Heart left ventricle (tissue), 16 donors: ENCODE data around the gene TIAM2. TPM values are rescaled to one million over a fixed set of nuclear protein-coding genes. Genes with fewer than 3 reads are reported as not detected.
A peak's percentile ranks its signal among the peaks of the same experiment; 100 is the strongest.

Experiments used
- ATAC-seq, 4 donors: fragments of 200-7000 bp; cut with Tn5 transposase; one replicate each; pipeline ENCODE4 v1.9.1; 2020 to 2022; ENCODE audit warnings: moderate library complexity in 4 of 4, mild to moderate bottlenecking in 3 of 4, moderate number of reproducible peaks in 1 of 4
- DNase-seq, 5 donors: peaks; one replicate each; pipeline ENCODE4 v3.0.0-alpha.2; 2020
- H3K27ac ChIP-seq, 12 donors: fragments of 200-600 bp; sonication (generic) in 4 of 12; one replicate each; pipeline versions ENCODE4 v1.5.0 to v1.8.0; 2016 to 2022; ENCODE audit warnings: mild to moderate bottlenecking in 2 of 12
- H3K27me3 ChIP-seq, 9 donors: fragments of 200-600 bp; sonication (generic) in 2 of 9; one replicate each; pipeline versions ENCODE4 v1.5.1 to v1.8.0; 2016 to 2022; ENCODE audit warnings: mild to moderate bottlenecking in 3 of 9
- H3K36me3 ChIP-seq, 9 donors: fragments of 200-600 bp; sonication (generic) in 2 of 9; one replicate each; pipeline versions ENCODE4 v1.5.0 to v1.8.0; 2018 to 2022; ENCODE audit warnings: mild to moderate bottlenecking in 2 of 9
- H3K4me1 ChIP-seq, 12 donors: fragments of 200-600 bp; sonication (generic) in 4 of 12; one replicate each; pipeline versions ENCODE4 v1.5.0 to v1.8.0; 2016 to 2022; ENCODE audit warnings: mild to moderate bottlenecking in 3 of 12
- H3K4me3 ChIP-seq, 12 donors: fragments of 200-600 bp; sonication (generic) in 4 of 12; one replicate each; pipeline versions ENCODE4 v1.5.0 to v1.8.0; 2017 to 2022; ENCODE audit warnings: mild to moderate bottlenecking in 9 of 12, moderate library complexity in 4 of 12
- H3K9me3 ChIP-seq, 12 donors: fragments of 200-600 bp; sonication (generic) in 4 of 12; one replicate each; pipeline versions ENCODE4 v1.5.0 to v1.8.0; 2016 to 2022; ENCODE audit warnings: mild to moderate bottlenecking in 1 of 12
- POLR2A ChIP-seq, 2 donors: fragments of 450-650 bp; IDR thresholded peaks; one replicate each; pipeline ENCODE4 v1.6.1; 2017; ENCODE audit warnings: antibody characterized with exemption in 2 of 2, mild to moderate bottlenecking in 2 of 2, moderate library complexity in 2 of 2
- WGBS, 4 donors: extraction: QIAGEN DNeasy Blood & Tissue Kit in 2 of 4; methylation state at CpG; one replicate each; pipeline versions ENCODE4 v1.1.5 to v1.1.7; 2013 to 2018; 5-methylcytosine and 5-hydroxymethylcytosine counted together
- intact Hi-C, 10 donors: fragments of 100-400 bp; cut with DNase I; formaldehyde crosslinking; loops; one replicate each; pipeline versions ENCODE4 v1.11.1 to v1.14.2; 2022
- polyA plus RNA-seq, 2 donors: library from polyadenylated mRNA; stranded (reverse); fragments of 200-250 nt; gene quantifications; one replicate each; pipeline ENCODE4 v1.2.3, GENCODE V29; 2013
- total RNA-seq, 9 donors: library from RNA; depleted of rRNA in 2 of 9; stranded (reverse); fragments of >200 nt in 2 of 9; fragmentation: NEBNext Ultra II Directional in 3 of 9; extraction: Animal tissue kit (Norgen Biotek cat#: 25700) in 3 of 9; gene quantifications; one replicate each; pipeline versions ENCODE4 v1.1.0 to v1.2.4, GENCODE V29; 2016 to 2023
- TF ChIP-seq, protein P1 (sequence below), 12 donors: fragments of 200-600 bp; sonication (generic) in 4 of 12; IDR thresholded peaks; one replicate each; pipeline versions ENCODE4 v1.5.0 to v1.8.0; 2018 to 2022; ENCODE audit warnings: antibody characterized with exemption in 12 of 12, mild to moderate bottlenecking in 5 of 12
- donor health status: ischemic (EF 13 %, LVEDD 7.1; RV severe dilation, severe dysfunction).
- donor health status: healthy with polysubstance abuse.
- donor health status: DM: no; HTN: yes; CAD: no.
- donor health status: DM: no; HTN: no; CAD: no.
- donor health status: ischemic (EF 25% LVEDD 6.9; RV normal size, moderate dysfunction).
- donor health status: ischemic (EF 25% LVEDD 5.7; RV mildly dilated, moderate dysfunction).
- donor health status: healthy.
- donor health status: DM: yes; HTN: yes; CAD: no.
- donor health status: ischemic (EF 35%, LVEDD 5.7; RV mildly dilated, moderate dysfunction).
- donor health status: nonischemic (EF 11% LVEDD 7.7; RV severe dilation, severe dysfunction).
- donor health status: DM: yes; HTN: yes; CAD: no.
- donor health status: PGD.
- donor health status: ischemic (EF 29% LVEDD 5.4; RV normal size, mild dysfunction).
- donor health status: nonischemic (EF 23%, LVEDD 6.1; RV moderate dilation, normal function).

The TIAM2 gene
- total and polyA plus RNA-seq, 11 donors: 4.6 to 16.5 (median 12.6) TPM

GRCh38 chr6:155130161-155130853 is 135.2 kb downstream of the TIAM2 start:
- no peaks in the 10 kb centered on the region for H3K36me3 ChIP-seq
- H3K27ac ChIP-seq: no peak overlapping the region
- H3K4me3 ChIP-seq: no peak overlapping the region
- H3K9me3 ChIP-seq: no peaks in the 10 kb centered on the region
- intact Hi-C loops: no loop called here
- no peaks in the 10 kb centered on the region for H3K27me3 ChIP-seq
- DNase-seq (no peak), ATAC-seq (no peak)
- TF ChIP-seq POLR2A (IDR thresholded peaks at IDR 0.05): no peak
- TF ChIP-seq, protein P1, sequence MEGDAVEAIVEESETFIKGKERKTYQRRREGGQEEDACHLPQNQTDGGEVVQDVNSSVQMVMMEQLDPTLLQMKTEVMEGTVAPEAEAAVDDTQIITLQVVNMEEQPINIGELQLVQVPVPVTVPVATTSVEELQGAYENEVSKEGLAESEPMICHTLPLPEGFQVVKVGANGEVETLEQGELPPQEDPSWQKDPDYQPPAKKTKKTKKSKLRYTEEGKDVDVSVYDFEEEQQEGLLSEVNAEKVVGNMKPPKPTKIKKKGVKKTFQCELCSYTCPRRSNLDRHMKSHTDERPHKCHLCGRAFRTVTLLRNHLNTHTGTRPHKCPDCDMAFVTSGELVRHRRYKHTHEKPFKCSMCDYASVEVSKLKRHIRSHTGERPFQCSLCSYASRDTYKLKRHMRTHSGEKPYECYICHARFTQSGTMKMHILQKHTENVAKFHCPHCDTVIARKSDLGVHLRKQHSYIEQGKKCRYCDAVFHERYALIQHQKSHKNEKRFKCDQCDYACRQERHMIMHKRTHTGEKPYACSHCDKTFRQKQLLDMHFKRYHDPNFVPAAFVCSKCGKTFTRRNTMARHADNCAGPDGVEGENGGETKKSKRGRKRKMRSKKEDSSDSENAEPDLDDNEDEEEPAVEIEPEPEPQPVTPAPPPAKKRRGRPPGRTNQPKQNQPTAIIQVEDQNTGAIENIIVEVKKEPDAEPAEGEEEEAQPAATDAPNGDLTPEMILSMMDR (IDR thresholded peaks at IDR 0.05): no peak
- H3K4me1 ChIP-seq: no peaks in the 10 kb centered on the region
- 89 to 96% (median 95%) methylated on average over 14 of the region's 14 CpGs for WGBS, 4 donors

DNA sequence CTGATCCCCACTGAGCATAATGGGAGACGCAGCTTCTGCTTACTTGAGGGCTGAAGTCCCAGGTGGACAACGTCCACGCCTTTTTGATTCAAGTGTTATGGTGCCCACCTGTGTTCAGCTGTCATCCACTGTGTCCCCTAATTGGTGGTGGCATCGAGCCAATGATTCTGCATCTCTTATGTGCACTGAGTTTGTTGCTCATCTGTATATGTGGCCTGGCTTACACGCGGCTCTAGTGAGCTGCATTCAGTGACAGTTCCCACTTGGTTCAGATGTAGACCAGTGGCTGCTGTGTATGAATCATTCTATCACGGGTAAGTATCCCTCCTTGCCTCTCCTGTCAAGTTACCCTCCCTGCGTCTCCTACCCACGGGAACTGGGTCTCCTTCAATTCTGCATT is 137.5 kb downstream of the TIAM2 start:
- Histone ChIP-seq H3K4me1 (no peaks in the 10 kb centered on the region), H3K27me3 (no peaks in the 10 kb centered on the region), H3K36me3 (no peaks in the 10 kb centered on the region), H3K4me3 (no peak overlapping the region), H3K27ac (no peak overlapping the region), H3K9me3 (no peaks in the 10 kb centered on the region)
- DNase-seq: no peak
- no peak for ATAC-seq
- TF ChIP-seq POLR2A (IDR thresholded peaks at IDR 0.05): no peak
- TF ChIP-seq, protein P1 (IDR thresholded peaks at IDR 0.05): no peak
- intact Hi-C loops: no loop called here
- WGBS, 4 donors: 86 to 90% (median 87%) methylated on average over 9 of the region's 9 CpGs

DNA sequence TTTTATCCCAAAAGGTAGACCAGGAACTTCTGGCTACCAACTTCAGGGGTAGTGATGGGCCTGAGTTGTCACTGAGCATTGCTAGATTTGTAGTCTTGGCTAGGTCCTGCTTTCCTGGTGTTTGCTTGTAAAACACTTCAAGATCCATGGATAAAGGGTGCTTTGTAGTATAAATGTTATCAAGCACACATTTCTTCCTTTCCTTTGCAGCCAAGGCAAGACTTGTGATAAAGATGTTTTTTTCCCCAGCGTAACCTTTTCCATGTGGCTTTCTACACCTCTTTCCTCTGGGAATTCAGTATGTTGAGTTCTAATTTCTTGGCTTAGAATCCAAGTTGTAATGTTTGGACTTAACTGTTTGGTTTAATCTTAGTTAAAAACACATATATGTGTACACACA is 145.9 kb downstream of the TIAM2 start:
- H3K4me1 ChIP-seq: peaks cover 0 to 34% (median 23%) of the 10 kb centered on the region in 12 donors
- WGBS, 4 donors: 55 to 72% (median 61%) methylated on average over 1 of the region's 1 CpG
- ATAC-seq: peak in 1 of 4 donors; percentile 32
- TF ChIP-seq POLR2A (IDR thresholded peaks at IDR 0.05): no peak
- TF ChIP-seq, protein P1 (IDR thresholded peaks at IDR 0.05): no peak
- no peak overlapping the region for H3K4me3 ChIP-seq
- no peak for DNase-seq
- no peaks in the 10 kb centered on the region for H3K9me3 ChIP-seq
- no peaks in the 10 kb centered on the region for H3K27me3 ChIP-seq
- intact Hi-C loops: no loop called here
- H3K36me3 ChIP-seq: no peaks in the 10 kb centered on the region
- no peak overlapping the region for H3K27ac ChIP-seq

- intact Hi-C loops: no loop called here
- WGBS, 4 donors: 82 to 91% (median 90%) methylated on average over 2 of the region's 2 CpGs
- TF ChIP-seq, protein P1 (IDR thresholded peaks at IDR 0.05): no peak
- no peak for TF ChIP-seq POLR2A (IDR thresholded peaks at IDR 0.05)
- Histone ChIP-seq H3K36me3 (no peaks in the 10 kb centered on the region), H3K4me1 (peaks cover 0 to 34% (median 23%) of the 10 kb centered on the region in 12 donors), H3K4me3 (no peak overlapping the region), H3K27me3 (no peaks in the 10 kb centered on the region), H3K27ac (peak overlapping the region in 2 of 12 donors; percentile 16 to 57), H3K9me3 (no peaks in the 10 kb centered on the region)
- ATAC-seq (no peak), DNase-seq (no peak)
Measured at GRCh38 chr6:155141512-155141911, 146.4 kb downstream of the TIAM2 start.
